Measurements from ENCODE around the gene NDUFA3.
A peak's percentile ranks its signal among the peaks of the same experiment; 100 is the strongest.

The NDUFA3 gene

DNA sequence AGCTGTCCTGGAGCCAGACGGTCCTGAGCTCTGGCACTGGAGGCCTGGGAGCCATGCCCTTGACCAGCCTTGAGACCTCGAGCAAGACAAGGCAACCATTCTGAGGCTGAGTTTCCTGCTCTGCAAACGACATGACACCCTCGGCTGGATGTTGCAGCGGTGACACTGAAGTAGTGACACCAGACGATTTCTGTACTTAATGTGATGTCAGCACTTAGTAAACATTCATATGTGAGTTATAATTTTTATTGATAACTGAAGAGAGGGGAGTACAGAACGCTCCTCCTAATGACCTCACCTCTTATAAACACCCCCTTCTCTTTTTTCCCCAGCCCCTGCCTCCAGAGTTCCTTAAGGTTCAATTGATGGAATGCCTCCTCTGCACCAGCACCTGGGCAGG, 5.8 kb downstream of the NDUFA3 start:
- DNase-seq: no peak

DNA sequence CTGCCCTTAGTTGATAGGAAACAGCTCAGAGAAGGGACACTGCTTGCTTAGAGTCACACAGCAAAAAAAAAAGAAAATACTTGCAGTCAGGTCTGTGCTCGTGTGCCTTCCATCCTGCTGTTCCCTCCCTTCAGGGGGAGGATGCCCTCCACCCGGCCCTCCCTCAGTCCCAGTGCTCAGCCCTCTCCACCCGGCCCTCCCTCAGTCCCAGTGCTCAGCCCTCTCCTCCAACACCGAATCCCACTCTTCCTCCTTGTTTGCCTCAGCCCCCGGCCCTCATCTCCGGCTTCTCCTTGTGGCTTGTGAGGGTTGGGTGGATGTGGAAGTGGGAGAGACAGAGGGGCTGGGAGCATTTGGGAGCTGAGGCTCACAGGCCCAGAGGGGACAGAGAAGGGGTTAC, 7.0 kb downstream of the NDUFA3 start:
- DNase-seq: no peak

DNA sequence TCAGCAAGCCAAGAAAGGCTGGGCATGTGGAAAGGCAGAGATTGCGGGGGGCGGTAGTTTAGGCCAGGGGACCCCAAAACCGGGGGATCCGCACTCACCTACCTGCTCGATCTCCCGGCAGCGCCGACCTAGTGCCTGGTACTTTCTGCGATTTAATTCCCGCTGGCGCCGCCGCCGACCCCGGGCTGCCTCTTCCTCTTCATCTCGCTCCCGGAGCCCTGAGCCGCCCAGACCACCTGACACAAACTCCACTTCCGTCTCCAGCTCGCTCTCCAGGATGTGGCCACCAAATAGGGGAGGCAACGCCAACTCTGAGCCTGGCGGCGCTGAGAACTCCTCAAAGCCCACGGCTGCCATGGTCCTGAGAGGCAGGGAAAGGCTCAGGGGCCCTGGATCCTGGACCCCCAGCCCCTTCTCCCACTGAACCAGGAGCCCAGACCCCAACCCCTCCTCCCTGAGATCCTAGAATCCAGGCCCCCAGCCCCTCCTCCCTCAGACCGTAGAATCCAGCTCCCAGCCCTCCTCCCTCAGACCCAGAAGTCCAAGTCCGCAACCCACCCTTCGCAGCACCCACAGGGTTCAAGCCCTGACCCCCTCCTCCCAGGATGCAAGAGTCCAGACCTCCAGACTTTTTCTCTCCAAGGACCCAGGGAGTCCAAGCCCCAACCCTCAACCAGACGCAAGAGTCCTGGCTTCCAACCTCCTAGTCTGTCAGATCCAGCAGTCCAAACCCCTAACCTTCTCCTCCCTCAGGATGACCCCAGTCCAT, 11.9 kb downstream of the NDUFA3 start:
- DNase-seq: peak; percentile 10 to 59

DNA sequence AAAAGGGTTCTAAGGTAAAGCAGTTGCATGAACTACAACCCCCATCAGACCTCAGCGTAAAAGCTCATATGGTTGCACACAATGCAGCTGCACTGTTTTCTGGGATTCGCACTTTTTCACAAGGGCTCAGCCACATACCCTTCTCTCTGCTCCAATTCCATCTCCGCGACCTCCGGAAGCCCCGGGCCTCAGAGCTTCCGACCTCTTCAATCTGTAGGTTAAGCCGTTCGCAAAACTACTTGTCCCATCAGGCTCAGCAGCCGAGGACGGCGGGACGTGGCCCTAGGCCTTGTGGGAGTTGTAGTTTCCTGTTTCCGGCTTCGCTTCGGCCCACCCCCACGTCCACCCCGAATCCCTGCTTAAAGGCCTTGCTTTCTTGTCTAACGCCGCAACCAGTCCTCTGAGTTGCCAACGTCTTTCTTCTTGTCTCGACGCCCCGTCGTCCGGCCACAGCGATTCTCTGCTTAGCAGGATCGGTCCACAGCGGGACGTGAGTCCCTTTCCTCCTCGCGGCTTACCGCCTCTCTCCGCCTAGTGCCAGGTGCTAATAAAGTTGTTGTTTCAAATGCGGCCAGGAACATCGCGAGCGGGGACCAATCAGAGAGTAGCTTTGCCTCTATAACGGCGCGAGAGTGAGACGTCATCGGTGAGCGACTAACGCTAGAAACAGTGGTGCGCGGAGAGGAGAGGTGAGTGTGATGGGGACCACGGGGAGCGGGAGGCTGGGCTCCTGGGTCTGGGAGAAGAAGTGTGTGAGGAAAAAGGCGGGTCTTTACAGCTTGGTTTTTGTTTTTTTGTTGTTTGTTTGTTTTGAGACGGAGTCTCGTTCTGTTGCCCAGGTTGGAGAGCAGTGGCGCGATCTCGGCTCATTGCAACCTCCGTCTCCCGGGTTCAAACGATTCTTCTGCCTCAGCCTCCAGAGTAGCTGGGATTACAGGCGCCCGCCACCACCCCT, 12.7 kb downstream of the NDUFA3 start, which contains the start of the genes PRPF31 and TFPT:
PRPF31 (plus strand) TSS at position 646 of the 955 bp plus-strand sequence. CDS start 2,525 bp downstream, outside the sequence.
TFPT (minus strand) TSS at position 549 of the 955 bp plus-strand sequence; CDS start at position 161, 388 bp downstream.
- DNase-seq: peak; percentile 93 to 97

DNA sequence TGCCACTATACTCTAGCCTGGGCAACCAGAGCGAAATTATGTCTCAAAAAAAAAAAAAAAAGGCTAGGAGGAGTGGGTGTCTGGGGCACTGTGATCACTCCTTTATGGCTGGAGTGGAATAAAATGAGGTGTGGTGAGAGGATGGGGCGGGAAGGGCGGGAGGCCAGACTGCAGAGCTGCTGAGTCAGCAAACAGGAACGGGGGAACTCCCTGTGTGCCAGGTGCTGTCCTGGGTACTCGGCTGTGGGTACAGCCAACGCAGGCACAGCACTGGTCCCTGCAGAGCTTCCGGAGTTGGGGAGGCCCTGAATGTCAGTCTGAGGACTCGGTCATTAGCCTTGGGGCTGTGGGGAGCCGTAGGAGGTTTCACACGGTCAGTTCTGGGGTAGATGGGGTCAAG, 18.6 kb downstream of the NDUFA3 start:
- no peak for DNase-seq

DNA sequence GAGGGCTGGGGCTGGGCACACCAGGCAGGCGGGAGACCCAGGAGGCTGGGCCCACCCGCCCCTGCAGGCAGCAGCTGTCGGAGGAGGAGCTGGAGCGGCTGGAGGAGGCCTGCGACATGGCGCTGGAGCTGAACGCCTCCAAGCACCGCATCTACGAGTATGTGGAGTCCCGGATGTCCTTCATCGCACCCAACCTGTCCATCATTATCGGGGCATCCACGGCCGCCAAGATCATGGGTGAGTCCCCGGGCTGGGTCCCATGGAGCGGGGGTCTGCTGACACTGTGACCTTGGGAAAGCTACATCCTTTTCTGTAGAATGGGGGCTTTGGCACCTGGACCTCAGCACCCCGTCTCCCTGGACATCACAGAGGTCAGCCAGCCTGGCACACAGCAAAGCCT, 21.0 kb downstream of the NDUFA3 start:
- no peak for DNase-seq

DNA sequence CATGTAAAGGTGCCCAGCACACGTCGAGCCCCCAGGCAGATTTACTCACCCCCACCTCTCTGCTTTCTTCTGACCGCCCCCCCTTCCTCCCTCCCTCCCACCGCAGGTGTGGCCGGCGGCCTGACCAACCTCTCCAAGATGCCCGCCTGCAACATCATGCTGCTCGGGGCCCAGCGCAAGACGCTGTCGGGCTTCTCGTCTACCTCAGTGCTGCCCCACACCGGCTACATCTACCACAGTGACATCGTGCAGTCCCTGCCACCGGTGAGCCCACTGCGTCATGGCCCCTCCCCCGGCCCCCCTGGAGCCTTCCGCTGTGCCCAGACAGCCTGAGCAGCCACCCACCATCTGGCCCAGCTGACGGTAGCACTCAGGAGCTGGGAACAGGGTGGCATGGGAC, 21.7 kb downstream of the NDUFA3 start:
- DNase-seq: no peak

DNA sequence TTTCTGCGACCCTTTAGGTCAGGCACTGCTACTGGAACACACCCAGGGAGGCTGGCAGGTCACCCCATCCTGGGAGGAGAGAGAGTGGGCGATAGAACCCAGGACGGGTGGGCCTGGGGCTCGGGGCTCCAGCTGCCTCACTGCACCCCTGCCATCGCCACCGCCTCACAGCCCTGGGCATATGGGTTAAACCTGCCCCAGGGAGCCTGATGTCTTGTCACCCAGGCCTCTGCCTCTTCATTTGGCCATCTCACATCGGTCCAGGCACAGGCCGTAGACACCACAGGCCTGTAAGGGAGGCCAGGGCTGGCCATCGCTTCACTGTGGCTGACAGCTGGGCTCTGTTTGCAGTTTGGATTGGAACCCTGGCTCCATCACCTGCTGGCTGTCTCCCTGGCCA, 23.1 kb downstream of the NDUFA3 start:
- DNase-seq: no peak

DNA sequence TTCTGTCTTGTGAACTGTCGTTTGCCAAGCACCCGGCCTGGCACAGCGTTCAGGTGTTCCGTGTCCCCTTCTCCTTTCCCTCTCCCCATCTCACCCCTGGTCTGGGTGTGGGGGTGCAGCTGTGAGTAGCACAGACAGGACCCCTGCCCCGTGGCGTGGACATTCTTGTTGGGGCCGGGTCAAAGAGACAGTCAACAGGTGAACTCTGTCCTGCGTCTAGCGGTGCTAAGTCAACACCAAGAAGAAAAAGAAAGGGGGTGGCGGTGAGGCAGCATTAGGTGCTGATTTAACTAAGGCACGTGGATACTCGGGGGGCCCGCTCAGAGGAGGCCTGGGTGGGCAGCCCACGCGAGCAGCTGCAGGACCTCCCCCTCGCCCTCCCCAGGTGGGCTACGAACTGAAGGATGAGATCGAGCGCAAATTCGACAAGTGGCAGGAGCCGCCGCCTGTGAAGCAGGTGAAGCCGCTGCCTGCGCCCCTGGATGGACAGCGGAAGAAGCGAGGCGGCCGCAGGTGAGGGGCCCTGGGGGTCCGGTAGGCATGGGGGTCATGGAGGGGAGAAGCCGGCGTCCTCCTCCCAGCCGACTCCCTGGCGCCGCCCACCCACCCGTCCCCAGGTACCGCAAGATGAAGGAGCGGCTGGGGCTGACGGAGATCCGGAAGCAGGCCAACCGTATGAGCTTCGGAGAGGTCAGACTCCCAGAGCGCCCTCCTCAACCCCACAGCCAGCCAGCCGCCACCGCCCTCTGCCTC, 25.2 kb downstream of the NDUFA3 start:
- no peak for DNase-seq

DNA sequence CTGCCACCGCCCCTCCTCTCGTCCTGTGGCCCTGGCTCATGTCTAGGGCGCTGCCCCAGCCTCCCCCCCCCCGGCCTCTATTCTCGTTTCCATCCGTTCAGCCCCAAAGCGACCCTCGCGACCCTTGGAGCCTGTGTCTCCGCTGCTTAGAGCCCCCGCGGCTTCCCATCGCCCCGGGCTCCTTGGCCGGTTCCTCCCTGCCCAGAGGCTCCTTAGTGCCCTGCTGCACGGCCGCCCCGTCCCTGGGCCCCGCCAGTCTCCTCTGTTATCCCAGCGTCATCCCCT, 25.7 kb downstream of the NDUFA3 start:
- DNase-seq: no peak

DNA sequence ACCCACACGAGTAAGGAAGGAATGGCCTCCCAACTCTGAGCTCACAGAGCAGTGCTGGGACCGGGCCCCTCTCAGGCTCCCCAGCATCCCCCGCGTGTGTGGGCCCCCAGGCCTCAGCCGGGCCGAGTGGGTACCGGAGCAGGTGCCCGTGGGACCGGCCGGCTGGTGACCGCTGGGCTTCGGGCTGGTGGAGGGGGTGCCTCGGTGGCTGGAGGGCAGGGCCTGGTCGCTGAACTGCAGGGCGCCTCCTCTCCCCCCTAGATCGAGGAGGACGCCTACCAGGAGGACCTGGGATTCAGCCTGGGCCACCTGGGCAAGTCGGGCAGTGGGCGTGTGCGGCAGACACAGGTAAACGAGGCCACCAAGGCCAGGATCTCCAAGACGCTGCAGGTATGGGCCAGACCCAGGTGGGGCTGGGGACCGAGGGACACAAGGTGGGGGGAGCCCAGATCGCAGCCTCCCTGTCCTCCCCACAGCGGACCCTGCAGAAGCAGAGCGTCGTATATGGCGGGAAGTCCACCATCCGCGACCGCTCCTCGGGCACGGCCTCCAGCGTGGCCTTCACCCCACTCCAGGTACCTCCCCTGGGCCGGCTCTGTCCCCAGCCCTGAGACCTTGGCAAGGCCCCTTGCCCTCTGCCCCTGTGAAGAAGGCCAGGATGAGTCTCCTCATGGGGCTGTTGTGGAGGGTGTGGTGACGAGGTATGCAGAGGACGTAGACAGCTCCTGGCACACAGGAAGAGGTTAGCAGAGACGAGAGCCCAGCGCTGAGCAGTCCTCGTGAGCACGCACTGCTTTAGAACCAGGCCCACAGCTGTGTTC, 26.4 kb downstream of the NDUFA3 start:
- no peak for DNase-seq

DNA sequence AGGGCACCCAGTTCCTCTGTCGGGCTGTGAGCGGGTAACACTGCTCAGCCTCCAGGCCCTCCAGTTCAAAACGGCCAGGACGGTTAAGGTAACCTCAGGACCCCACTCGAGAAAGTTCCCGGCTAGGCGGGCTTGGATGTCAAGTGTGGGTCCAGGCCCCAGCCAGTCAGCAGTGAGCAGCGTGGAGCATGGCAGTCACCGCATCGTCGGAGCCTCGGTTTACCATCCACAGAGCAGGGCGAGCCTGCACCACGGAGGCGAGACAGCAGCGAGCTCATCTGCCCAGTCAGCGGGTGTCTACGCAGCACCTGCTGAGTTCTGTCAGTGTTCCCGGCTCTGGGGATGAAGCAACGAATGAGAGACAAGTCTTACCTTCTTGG, 27.0 kb downstream of the NDUFA3 start:
- DNase-seq: no peak

DNA sequence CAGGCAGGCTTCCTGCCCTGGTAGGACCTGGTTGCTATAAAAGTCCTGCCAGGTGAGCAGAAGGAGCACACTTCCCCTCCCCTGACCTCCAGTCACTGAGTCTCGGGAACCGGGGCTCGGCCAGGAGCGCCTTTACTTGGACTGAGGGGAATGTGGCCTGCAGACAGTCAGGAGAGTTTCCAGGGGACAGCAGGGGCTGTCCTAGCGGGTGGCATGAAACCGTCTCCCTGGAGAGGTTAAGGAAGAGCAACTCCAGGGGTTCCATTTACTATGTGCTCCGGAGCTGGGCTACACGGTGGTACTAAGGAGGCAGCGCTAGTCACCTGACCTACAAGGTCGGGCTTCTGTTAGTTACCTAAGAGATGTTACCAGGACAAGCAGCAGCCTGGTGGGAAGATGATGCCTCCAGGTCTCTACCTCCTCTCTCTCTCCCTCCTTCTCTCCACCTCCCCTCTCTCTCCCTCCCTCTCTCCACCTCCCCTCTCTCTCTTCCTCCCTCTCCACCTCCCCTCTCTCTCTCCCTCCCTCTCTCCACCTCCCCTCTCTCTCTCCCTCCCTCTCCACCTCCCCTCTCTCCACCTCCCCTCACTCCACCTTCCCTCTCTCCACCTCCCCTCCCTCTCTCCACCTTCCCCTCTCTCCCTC, 30.8 kb downstream of the NDUFA3 start:
- no peak for DNase-seq

DNA sequence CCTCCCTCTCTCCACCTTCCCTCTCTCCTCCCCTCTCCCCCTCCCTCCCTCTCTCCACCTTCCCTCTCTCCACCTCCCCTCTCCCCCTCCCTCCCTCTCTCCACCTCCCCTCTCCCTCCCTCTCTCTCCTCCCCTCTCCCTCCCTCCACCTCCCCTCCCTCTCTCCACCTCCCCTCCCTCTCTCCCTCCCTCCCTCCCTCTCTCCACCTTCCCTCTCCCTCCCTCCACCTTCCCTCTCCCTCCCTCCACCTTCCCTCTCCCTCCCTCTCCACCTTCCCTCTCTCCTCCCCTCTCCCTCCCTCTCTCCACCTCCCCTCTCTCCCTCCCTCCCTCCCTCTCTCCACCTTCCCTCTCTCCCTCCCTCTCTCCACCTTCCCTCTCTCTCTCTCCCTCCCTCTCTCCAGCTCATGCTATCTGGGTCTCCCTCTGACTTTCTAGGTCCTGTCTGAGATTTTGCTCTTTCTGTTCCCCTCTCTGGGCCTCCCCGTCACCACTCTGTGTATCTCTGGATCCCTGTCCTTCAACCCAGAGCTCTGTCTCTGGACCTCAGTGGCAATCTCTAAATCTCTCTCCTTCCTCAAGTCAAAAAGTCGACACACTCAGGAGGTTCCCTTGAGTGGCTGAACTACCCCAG, 31.4 kb downstream of the NDUFA3 start:
- no peak for DNase-seq

DNA sequence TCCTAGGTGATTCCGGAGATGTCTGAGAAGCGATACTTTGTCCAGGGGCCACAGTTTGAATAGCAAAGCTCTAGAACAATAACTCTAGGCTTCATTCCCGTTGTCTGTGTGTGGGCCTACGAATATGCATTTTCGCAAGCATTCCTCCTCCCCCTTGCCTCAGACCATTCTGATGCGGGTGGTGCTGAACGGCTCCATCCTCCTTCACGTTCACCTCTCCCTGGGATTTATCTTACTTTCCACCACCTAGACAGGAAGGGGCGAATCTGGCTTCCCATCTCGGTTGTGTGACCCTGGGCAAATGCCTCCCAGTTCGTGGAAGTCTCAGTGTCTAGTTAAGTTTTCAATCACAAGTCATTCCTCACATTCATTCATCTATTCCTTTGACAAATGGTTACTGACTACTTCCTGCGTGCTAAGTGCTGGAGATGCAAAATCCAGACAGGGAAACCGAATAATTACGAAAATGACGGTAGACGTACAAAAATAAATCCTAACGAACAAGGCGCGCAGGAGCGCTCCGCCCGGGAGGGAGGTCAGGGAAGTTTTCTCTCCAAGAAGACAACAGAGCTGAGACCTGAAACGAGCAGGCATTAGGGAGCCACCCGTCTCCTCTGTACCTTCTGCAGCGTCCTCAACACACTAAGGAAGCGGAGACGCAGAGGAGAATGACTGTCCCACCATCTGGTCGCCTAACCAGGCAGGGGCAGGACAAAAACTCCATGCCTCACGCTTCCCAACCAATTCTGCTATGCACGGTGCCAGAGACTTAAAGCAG, 33.6 kb downstream of the NDUFA3 start:
- DNase-seq: no peak

DNA sequence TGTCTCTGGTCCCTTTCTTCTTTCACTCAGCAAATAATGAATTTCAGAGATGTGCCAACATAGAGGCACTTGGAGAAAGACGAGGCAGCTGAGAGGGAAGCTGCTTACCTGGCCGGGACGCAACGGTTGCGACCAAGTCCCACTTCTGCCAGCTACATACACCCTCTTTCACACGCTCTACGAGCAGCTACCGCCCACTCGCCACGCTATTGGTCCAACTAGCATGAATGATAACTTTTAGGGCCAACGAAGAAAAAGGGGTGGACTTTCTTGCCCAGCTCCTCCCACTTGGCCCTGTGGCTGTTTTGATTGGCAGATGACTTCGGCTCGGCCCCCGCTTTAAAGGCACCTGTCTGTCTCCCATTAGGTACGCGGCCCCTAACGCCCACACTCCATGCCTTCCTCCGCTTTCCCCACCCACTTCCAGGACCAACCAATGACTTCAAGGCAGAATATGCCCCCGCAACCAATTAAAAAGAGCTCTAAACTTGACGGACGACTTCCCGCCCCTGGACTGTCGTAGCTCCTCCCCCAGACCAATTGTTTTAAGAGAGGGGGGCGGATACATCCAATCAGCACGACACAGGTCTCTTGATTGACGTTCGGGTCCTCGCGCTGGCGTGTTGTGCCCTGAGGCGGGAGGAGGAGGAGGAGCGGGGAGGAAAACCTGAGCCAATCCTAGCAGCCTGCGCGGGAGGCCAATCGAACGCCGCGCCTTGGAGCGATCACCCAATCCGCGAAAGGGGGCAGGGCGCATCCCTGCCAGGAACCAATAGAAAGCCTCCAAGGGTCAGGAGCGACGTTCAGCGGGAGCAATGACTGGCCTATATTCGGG, 34.4 kb downstream of the NDUFA3 start:
- peak; percentile 100 for DNase-seq

DNA sequence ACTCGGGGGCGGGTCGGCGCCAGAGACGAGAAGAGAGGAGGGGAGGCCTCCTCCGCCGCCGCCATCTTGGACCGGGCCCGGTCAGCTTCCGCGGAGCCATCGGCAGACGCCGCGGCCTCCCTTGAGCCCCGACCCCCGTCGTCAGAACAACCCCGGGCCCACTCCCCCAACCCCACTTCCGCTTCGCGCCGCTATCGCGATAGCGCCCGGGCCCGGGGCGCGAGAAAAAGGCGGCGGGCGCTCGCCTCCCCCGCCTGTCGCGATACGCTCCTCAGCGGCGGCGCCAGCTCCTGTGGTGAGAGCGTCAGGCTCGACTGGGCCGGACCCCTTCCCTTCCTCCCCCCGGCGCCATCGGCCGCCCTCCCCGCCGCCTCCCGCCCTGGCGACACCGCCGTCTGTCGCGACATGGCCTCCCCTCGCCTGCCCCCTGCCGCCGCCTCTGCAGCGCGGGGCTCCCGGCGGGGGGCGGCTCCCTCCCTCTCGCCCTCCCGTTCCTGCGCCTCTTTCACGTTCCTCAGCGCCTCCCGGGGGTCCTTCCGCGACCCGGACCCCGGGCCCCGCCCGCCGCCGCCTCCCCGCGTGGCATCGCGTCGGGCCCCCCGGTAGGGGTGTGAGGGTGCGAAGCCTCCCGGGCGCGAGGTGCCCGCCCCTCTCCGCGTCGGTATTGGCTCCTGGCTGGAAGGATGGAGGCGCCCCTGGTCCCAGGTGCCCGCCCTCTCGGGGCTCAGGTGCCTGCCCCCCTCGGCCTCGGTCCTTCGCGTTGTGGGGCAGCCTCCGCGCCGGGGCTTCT, 35.2 kb downstream of the NDUFA3 start, which contains the start of gene CNOT3:
CNOT3 (plus strand) TSS at position 64 of the 790 bp plus-strand sequence. CDS start 5,217 bp downstream, outside the sequence.
- peak; percentile 15 to 50 for DNase-seq

DNA sequence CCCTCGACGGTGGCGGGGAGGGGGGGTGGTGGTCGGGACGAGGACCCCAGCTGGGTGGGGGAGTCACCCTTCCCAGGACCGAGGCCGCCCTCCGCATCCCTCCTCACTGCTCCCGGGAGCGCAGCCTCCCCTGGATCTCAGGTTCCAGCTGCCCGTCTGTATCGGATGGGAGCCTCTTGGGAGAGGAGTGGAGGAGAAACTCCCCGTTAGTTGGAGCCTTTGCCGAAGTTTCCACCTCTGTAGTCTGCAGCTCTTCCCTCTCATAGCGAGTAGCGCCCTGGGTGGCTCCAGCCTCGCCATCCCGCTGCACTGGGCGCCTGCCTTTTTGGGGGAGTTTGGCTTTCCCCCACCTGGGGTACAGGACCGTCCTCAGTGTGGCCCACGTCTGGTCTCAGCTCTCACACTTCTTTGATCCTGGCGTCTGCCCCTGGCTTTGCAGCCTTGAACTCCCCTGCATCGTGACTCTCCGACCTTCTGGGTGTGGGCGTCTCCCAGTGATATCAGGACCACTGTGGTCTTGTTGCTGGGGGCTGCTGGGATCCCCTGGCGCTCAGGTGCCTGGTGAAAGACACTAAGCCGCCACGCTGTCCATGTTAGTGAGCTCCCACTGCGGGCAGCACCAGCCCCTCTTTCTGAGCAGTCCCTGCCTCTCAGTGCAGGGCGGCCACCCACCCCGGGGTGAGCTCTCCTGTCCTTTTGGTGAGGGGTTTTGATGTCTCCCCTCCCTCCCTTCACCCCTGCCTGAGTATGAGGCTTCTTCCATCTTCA, 36.0 kb downstream of the NDUFA3 start:
- no peak for DNase-seq
